OCI-LY3 (cell line): ENCODE measurements around the gene APBA3.

Experiments
- EZH2phosphoT487 ChIP-seq: fragments of 200-600 bp; shearing (Covaris generic); IDR thresholded peaks from 2 replicates; pipeline ENCODE4 v1.6.1; 2018; ENCODE audit warnings: antibody characterized with exemption, mixed run types, low read depth
- TF ChIP-seq, protein P1 (sequence below): fragments of 200-600, 300-600 bp; sonication (generic); IDR thresholded peaks from 2 replicates; pipeline ENCODE4 v1.5.1; 2014; ENCODE audit warnings: antibody characterized with exemption, low read length, low read depth

DNA sequence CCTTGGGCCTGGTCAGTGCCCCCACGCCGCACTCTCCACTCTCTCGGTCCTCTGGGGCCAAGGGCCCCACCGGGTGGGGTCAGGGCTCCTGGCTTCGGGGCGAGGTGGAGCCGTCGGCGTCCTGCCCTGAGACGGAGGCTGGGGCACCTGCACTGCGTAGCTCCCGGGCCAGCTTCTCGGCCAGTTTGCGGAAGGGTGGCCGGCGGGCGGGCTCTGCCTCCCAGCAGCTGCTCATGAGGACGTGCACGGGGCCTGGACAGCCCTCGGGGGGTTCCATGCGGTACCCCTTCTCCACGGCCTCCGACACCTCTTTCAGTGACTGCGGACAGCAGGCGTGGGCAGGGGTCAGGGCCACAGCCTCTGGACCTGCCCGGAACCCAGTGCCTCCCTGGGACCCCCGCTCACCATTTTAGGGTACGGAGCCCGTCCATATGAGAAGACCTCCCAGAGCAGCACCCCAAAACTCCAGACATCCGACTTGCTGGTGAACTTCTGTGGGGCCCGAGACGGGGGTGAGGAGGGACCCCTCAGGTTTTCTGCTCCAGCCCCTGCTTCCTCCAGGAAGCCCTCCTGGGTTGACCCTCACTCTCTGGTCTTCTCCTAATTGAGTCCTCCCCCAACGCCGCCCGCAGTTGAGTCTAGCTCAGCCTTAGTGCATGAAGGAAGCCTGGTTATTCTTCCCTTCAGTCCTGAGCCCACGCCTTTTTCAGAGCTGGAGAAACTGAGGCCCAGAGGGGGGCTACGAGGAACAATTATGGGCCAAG is 16.8 kb upstream of the APBA3 start:
- TF ChIP-seq, protein P1, sequence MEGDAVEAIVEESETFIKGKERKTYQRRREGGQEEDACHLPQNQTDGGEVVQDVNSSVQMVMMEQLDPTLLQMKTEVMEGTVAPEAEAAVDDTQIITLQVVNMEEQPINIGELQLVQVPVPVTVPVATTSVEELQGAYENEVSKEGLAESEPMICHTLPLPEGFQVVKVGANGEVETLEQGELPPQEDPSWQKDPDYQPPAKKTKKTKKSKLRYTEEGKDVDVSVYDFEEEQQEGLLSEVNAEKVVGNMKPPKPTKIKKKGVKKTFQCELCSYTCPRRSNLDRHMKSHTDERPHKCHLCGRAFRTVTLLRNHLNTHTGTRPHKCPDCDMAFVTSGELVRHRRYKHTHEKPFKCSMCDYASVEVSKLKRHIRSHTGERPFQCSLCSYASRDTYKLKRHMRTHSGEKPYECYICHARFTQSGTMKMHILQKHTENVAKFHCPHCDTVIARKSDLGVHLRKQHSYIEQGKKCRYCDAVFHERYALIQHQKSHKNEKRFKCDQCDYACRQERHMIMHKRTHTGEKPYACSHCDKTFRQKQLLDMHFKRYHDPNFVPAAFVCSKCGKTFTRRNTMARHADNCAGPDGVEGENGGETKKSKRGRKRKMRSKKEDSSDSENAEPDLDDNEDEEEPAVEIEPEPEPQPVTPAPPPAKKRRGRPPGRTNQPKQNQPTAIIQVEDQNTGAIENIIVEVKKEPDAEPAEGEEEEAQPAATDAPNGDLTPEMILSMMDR = no peak
- TF ChIP-seq EZH2phosphoT487 = no peak
